Coronary artery (tissue), 2 donors: ENCODE results near the gene FGF4.

Experiments used
- DNase-seq: peaks from one replicate; pipeline ENCODE4 v3.0.0-alpha.2; 2017; ENCODE audit warnings: low spot score
- H3K27ac ChIP-seq, 2 donors: fragments of 200-600 bp; sonication (generic); one replicate each; pipeline ENCODE4 v1.5.1; 2016 to 2019
- H3K4me3 ChIP-seq: fragments of 200-600 bp; sonication (generic); 2 replicates; pipeline ENCODE4 v1.5.1; 2016; ENCODE audit warnings: mild to moderate bottlenecking, moderate library complexity
- CTCF ChIP-seq: fragments of 200-600 bp; sonication (generic); IDR thresholded peaks from one replicate; pipeline ENCODE4 v1.5.1; 2019; ENCODE audit warnings: antibody characterized with exemption

The FGF4 gene

GRCh38 chr11:69791276-69792180 lies 16.4 kb upstream of the FGF4 start:
- Histone ChIP-seq H3K4me3 (no peak overlapping the region), H3K27ac (peak overlapping the region in 1 of 2 donors; percentile 6)
- no peak for DNase-seq
- TF ChIP-seq CTCF = no peak

GRCh38 chr11:69788956-69789355 lies 13.8 kb upstream of the FGF4 start:
- no peak for TF ChIP-seq CTCF

GRCh38 chr11:69787906-69788305 lies 12.8 kb upstream of the FGF4 start:
- TF ChIP-seq CTCF = no peak
- no peak for DNase-seq
- H3K27ac ChIP-seq = no peak overlapping the region
- H3K4me3 ChIP-seq = no peak overlapping the region

More at GRCh38 chr11:69788956-69789355, 13.8 kb upstream of the FGF4 start:
- Histone ChIP-seq H3K4me3 (no peak overlapping the region), H3K27ac (no peak overlapping the region)
- DNase-seq = no peak

- no peak for DNase-seq
- no peak for TF ChIP-seq CTCF
- H3K27ac ChIP-seq = no peak overlapping the region
- H3K4me3 ChIP-seq = no peak overlapping the region
Observed at GRCh38 chr11:69787457-69787856, 12.3 kb upstream of the FGF4 start.

- DNase-seq = no peak
- Histone ChIP-seq H3K4me3 (no peak overlapping the region), H3K27ac (no peak overlapping the region)
- TF ChIP-seq CTCF = no peak
Observed at GRCh38 chr11:69781241-69781640, 6.1 kb upstream of the FGF4 start.

- no peak overlapping the region for H3K27ac ChIP-seq
- TF ChIP-seq CTCF = no peak
- no peak for DNase-seq
- H3K4me3 ChIP-seq = no peak overlapping the region
Observed at GRCh38 chr11:69778373-69778772, 3.2 kb upstream of the FGF4 start.
